HG03442 (cell line): ENCODE data around the gene RPTOR.
"Not testable (repeated sequence)": the region's sequence is repeated elsewhere in the genome, so short reads cannot be mapped to it uniquely, and the experiment has no call there.

Experiments used
- ATAC-seq: cut with Tn5 transposase; IDR thresholded peaks from one replicate; pipeline ENCODE4 v1.9.1; 2021; ENCODE audit warnings: mild to moderate bottlenecking, moderate library complexity; ENCODE audit not compliant: unreplicated experiment

The RPTOR gene

GRCh38 chr17:80754846-80755245, 210.2 kb downstream of the RPTOR start:
- ATAC-seq = no peak

- no peak for ATAC-seq
Observed at GRCh38 chr17:80755650-80756405, 211.2 kb downstream of the RPTOR start.

GRCh38 chr17:80758481-80759376, 214.1 kb downstream of the RPTOR start:
- ATAC-seq = no peak

GRCh38 chr17:80759377-80759673, 214.7 kb downstream of the RPTOR start:
- no peak for ATAC-seq

- ATAC-seq = no peak
Observed at GRCh38 chr17:80760511-80760911, 215.9 kb downstream of the RPTOR start.

- ATAC-seq = no peak
Observed at GRCh38 chr17:80761110-80761871, 216.7 kb downstream of the RPTOR start.

GRCh38 chr17:80762076-80762475, 217.4 kb downstream of the RPTOR start:
- no peak for ATAC-seq

GRCh38 chr17:80763293-80763867, 218.7 kb downstream of the RPTOR start:
- no peak for ATAC-seq

GRCh38 chr17:80764627-80765145, 220.0 kb downstream of the RPTOR start:
- not testable (repeated sequence) for ATAC-seq

- ATAC-seq = no peak
Observed at GRCh38 chr17:80765241-80765961, 220.8 kb downstream of the RPTOR start.

- no peak for ATAC-seq
Observed at GRCh38 chr17:80766290-80766855, 221.7 kb downstream of the RPTOR start.

GRCh38 chr17:80768389-80768788, 223.8 kb downstream of the RPTOR start:
- no peak for ATAC-seq

- ATAC-seq = no peak
Observed at GRCh38 chr17:80768936-80769335, 224.3 kb downstream of the RPTOR start.

- ATAC-seq = no peak
Observed at GRCh38 chr17:80769516-80769915, 224.9 kb downstream of the RPTOR start.

- ATAC-seq = no peak
Observed at GRCh38 chr17:80769936-80770625, 225.4 kb downstream of the RPTOR start.

- no peak for ATAC-seq
Observed at GRCh38 chr17:80770881-80771611, 226.4 kb downstream of the RPTOR start.

GRCh38 chr17:80771612-80772005, 227.0 kb downstream of the RPTOR start:
- ATAC-seq = no peak

- ATAC-seq = no peak
Observed at GRCh38 chr17:80772906-80773242, 228.2 kb downstream of the RPTOR start.
